ENCODE results near the gene DLG5. TPM values are rescaled to one million over a fixed set of nuclear protein-coding genes. Genes with fewer than 3 reads are reported as not detected.

Gene DLG5
- total and polyA plus RNA-seq, 9 of the 15 experiments (the other 6 are each of a cell fraction or from before 2014, with no cell fraction given), result 1.4 to 26.8 (median 11.2) TPM

DNA sequence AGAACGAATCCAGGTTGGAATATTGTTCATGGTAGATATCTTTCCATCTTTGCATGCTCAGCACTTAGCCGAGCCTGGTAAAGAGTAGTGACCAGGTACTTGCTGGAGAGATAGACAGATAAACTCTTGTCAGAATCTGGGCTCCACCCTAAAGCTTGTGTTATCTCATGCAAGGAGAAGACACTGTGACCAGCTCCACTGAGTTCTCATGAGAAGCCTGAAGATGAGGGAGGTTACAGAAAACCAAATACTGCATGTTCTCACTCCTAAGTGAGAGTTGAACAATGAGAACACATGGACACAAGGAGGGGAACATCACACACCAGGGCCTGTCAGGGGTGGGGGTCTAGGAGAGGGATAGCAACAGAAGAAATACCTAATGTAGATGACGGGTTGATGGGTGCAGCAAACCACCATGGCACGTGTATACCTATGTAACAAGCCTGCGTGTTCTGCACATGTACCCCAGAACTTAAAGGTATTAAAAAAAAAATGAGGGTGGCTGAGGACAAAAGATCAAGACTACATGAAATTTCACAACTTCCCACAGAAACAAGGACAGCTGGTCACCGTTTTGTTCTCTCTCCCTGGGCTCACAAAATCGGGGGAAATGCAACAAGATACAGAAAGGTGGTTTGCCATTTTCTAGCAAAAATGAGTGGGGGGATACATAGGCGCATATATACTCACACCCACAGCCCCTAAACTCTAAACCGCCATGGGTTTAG lies 17.4 kb downstream of the DLG5 start (continued):
- TF ChIP-seq, protein P1, sequence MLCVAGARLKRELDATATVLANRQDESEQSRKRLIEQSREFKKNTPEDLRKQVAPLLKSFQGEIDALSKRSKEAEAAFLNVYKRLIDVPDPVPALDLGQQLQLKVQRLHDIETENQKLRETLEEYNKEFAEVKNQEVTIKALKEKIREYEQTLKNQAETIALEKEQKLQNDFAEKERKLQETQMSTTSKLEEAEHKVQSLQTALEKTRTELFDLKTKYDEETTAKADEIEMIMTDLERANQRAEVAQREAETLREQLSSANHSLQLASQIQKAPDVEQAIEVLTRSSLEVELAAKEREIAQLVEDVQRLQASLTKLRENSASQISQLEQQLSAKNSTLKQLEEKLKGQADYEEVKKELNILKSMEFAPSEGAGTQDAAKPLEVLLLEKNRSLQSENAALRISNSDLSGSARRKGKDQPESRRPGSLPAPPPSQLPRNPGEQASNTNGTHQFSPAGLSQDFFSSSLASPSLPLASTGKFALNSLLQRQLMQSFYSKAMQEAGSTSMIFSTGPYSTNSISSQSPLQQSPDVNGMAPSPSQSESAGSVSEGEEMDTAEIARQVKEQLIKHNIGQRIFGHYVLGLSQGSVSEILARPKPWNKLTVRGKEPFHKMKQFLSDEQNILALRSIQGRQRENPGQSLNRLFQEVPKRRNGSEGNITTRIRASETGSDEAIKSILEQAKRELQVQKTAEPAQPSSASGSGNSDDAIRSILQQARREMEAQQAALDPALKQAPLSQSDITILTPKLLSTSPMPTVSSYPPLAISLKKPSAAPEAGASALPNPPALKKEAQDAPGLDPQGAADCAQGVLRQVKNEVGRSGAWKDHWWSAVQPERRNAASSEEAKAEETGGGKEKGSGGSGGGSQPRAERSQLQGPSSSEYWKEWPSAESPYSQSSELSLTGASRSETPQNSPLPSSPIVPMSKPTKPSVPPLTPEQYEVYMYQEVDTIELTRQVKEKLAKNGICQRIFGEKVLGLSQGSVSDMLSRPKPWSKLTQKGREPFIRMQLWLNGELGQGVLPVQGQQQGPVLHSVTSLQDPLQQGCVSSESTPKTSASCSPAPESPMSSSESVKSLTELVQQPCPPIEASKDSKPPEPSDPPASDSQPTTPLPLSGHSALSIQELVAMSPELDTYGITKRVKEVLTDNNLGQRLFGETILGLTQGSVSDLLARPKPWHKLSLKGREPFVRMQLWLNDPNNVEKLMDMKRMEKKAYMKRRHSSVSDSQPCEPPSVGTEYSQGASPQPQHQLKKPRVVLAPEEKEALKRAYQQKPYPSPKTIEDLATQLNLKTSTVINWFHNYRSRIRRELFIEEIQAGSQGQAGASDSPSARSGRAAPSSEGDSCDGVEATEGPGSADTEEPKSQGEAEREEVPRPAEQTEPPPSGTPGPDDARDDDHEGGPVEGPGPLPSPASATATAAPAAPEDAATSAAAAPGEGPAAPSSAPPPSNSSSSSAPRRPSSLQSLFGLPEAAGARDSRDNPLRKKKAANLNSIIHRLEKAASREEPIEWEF (CRISPR knock-in tag; IDR thresholded peaks at IDR 0.05), result no peak
- TF ChIP-seq SRSF7 (optimal IDR thresholded peaks at IDR 0.05; ENCODE audit: low read depth, low read length) (no peak), YBX1 (IDR thresholded peaks at IDR 0.05) (no peak), SMARCA4 (IDR thresholded peaks at IDR 0.05) (peak; percentile 39; the same call in 1 of the 2 replicates), DNMT1 (IDR thresholded peaks at IDR 0.05) (no peak), ATF3 (IDR thresholded peaks at IDR 0.05) (no peak), ATF3 (CRISPR knock-in tag; conservative IDR thresholded peaks at IDR 0.05) (no peak), ASH1L (IDR thresholded peaks at IDR 0.05; ENCODE audit: borderline replicate concordance, low read depth, partially characterized antibody) (no peak), RNF2 (IDR thresholded peaks at IDR 0.05) (no peak; the same call in 1 of the 2 replicates), CHD2 (IDR thresholded peaks at IDR 0.05; ENCODE audit: low read depth, low read length) (no peak), NEUROD1 (IDR thresholded peaks at IDR 0.05; ENCODE audit: borderline replicate concordance, low read depth, low read length, partially characterized antibody) (no peak), EP300 (IDR thresholded peaks at IDR 0.05; ENCODE audit: low read length) (peak; percentile 40; the same call in 1 of the 2 replicates), HNRNPH1 (optimal IDR thresholded peaks at IDR 0.05; ENCODE audit: low read depth, low read length) (no peak), DDX20 (tag; IDR thresholded peaks at IDR 0.05; ENCODE audit: low read depth) (no peak), KDM2B (CRISPR knock-in tag; IDR thresholded peaks at IDR 0.05) (no peak), ZNF175 (CRISPR knock-in tag; IDR thresholded peaks at IDR 0.05; ENCODE audit: low read depth) (no peak), ZNF133 (CRISPR knock-in tag; IDR thresholded peaks at IDR 0.05) (no peak), ZBTB43 (CRISPR knock-in tag; IDR thresholded peaks at IDR 0.05) (0 out of 2 replicates have a peak, but pooled peaks have one; percentile 53), SNAPC5 (CRISPR knock-in tag; IDR thresholded peaks at IDR 0.05) (no peak), XRCC5 (IDR thresholded peaks at IDR 0.05; ENCODE audit: low read depth, low read length) (peak; percentile 21; the same call in 1 of the 2 replicates), CBFA2T3 (IDR thresholded peaks at IDR 0.05) (no peak), THRAP3 (IDR thresholded peaks at IDR 0.05; ENCODE audit: borderline replicate concordance) (no peak), SNRNP70 (optimal IDR thresholded peaks at IDR 0.05; ENCODE audit: low read depth, low read length) (no peak)
